ENCODE measurements around the gene KREMEN1. TPM values are rescaled to one million over a fixed set of nuclear protein-coding genes. Genes with fewer than 3 reads are reported as not detected.
A peak's percentile ranks its signal among the peaks of the same experiment; 100 is the strongest.
"Not testable (repeated sequence)": the region's sequence is repeated elsewhere in the genome, so short reads cannot be mapped to it uniquely, and the experiment has no call there.

KREMEN1 gene
- polyA plus RNA-seq, 4 donors: 1.1 to 24.6 (median 7.0) TPM

- DNase-seq (no peak), FAIRE-seq (no peak)
- H3K27ac ChIP-seq (ENCODE audit: low read depth in 1 of 3, low read length in 2 of 3): no peak overlapping the region
- H3K4me3 ChIP-seq (ENCODE audit: low read depth in 1 of 3, low read length in 3 of 3): no peak overlapping the region
- peaks cover 0 to 7% (median 0%) of the 10 kb centered on the region in 3 donors for H3K36me3 ChIP-seq (ENCODE audit: control insufficient read depth in 3 of 3, insufficient read depth in 2 of 3, low read depth in 1 of 3, low read length in 3 of 3)
- WGBS, 3 donors: 85 to 97% (median 90%) methylated on average over 6 of the region's 6 CpGs
- H3K9me3 ChIP-seq (ENCODE audit: control insufficient read depth in 2 of 2, insufficient read depth in 1 of 2, low read depth in 1 of 2, low read length in 1 of 2): peaks cover 0 to 8% of the 10 kb centered on the region in 2 donors
- peaks cover 0 to 9% (median 0%) of the 10 kb centered on the region in 3 donors for H3K4me1 ChIP-seq (ENCODE audit: control insufficient read depth in 3 of 3, insufficient read depth in 2 of 3, low read depth in 1 of 3, low read length in 2 of 3)
- no peaks in the 10 kb centered on the region for H3K27me3 ChIP-seq (ENCODE audit: control insufficient read depth in 3 of 3, insufficient read depth in 3 of 3, low read length in 3 of 3)
Observed at GRCh38 chr22:29117799-29118477, 45.1 kb downstream of the KREMEN1 start.

DNA sequence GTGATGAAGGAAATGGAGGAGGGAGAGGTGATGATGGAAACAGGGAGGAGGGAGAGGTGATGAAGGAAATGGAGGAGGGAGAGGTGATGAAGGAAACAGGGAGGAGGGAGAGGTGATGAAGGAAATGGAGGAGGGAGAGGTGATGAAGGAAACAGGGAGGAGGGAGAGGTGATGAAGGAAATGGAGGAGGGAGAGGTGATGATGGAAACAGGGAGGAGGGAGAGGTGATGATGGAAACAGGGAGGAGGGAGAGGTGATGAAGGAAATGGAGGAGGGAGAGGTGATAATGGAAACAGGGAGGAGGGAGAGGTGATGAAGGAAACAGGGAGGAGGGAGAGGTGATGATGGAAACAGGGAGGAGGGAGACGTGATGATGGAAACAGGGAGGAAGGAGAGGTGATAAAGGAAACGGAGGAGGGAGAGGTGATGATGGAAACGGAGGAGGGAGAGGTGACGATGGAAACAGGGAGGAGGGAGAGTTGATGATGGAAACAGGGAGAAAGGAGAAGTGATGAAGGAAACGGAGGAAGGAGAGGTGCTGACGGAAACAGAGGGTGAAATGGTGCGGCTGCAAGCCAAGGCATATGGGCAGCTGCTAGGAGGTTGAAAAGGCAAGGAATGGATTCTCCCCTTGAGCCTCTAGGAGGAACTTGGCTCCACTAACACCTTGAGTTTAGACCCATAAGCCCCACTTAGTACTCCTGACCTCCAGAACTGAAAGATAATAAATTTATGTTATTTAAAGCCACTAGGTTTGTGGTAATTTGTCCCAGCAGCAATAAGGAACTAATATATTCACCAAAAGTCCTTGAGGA is 47.5 kb downstream of the KREMEN1 start:
- H3K27ac ChIP-seq (ENCODE audit: low read depth in 1 of 3, low read length in 2 of 3): not testable (repeated sequence)

GRCh38 chr22:29121124-29121523 is 48.3 kb downstream of the KREMEN1 start:
- no peak for DNase-seq
- Histone ChIP-seq H3K27ac (ENCODE audit: low read depth in 1 of 3, low read length in 2 of 3) (no peak overlapping the region), H3K9me3 (ENCODE audit: control insufficient read depth in 2 of 2, insufficient read depth in 1 of 2, low read depth in 1 of 2, low read length in 1 of 2) (peaks cover 0 to 8% of the 10 kb centered on the region in 2 donors), H3K4me1 (ENCODE audit: control insufficient read depth in 3 of 3, insufficient read depth in 2 of 3, low read depth in 1 of 3, low read length in 2 of 3) (peaks cover 0 to 3% (median 0%) of the 10 kb centered on the region in 3 donors), H3K36me3 (ENCODE audit: control insufficient read depth in 3 of 3, insufficient read depth in 2 of 3, low read depth in 1 of 3, low read length in 3 of 3) (peaks cover 0 to 20% (median 0%) of the 10 kb centered on the region in 3 donors), H3K4me3 (ENCODE audit: low read depth in 1 of 3, low read length in 3 of 3) (no peak overlapping the region), H3K27me3 (ENCODE audit: control insufficient read depth in 3 of 3, insufficient read depth in 3 of 3, low read length in 3 of 3) (no peaks in the 10 kb centered on the region)
- no peak for FAIRE-seq
- 74 to 77% (median 75%) methylated on average over 5 of the region's 5 CpGs for WGBS, 3 donors

More for the DNA sequence above, 47.5 kb downstream of the KREMEN1 start:
- H3K36me3 ChIP-seq (ENCODE audit: control insufficient read depth in 3 of 3, insufficient read depth in 2 of 3, low read depth in 1 of 3, low read length in 3 of 3): peaks cover 0 to 16% (median 0%) of the 10 kb centered on the region in 3 donors
- WGBS, 3 donors: 86 to 89% (median 86%) methylated on average over 6 of the region's 7 CpGs
- DNase-seq: peak in 1 of 2 donors; percentile 34
- not testable (repeated sequence) for H3K27me3 ChIP-seq (ENCODE audit: control insufficient read depth in 3 of 3, insufficient read depth in 3 of 3, low read length in 3 of 3); H3K9me3 ChIP-seq (ENCODE audit: control insufficient read depth in 2 of 2, insufficient read depth in 1 of 2, low read depth in 1 of 2, low read length in 1 of 2); FAIRE-seq; H3K4me1 ChIP-seq (ENCODE audit: control insufficient read depth in 3 of 3, insufficient read depth in 2 of 3, low read depth in 1 of 3, low read length in 2 of 3); H3K4me3 ChIP-seq (ENCODE audit: low read depth in 1 of 3, low read length in 3 of 3)

DNA sequence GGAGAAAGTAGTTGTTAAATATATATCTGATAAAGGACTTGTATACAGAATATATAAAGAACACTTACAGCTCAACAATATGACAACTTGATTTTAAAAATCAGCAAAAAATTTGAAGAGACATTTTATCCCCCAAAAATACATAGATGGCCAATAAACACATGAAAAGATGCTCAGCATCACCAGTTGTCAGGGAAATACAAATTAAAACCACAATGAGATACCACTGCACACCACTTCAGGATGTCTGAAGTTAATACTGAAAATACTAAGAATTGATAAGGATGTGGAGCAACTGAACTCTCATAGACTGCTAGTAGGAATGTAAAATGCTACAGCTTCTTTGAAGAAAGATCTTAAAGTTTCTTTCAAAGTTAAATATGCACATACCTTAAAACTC is 49.2 kb downstream of the KREMEN1 start:
- H3K4me1 ChIP-seq (ENCODE audit: control insufficient read depth in 3 of 3, insufficient read depth in 2 of 3, low read depth in 1 of 3, low read length in 2 of 3): no peaks in the 10 kb centered on the region
- FAIRE-seq (no peak), DNase-seq (no peak)
- H3K9me3 ChIP-seq (ENCODE audit: control insufficient read depth in 2 of 2, insufficient read depth in 1 of 2, low read depth in 1 of 2, low read length in 1 of 2): peaks cover 0 to 8% of the 10 kb centered on the region in 2 donors
- H3K27me3 ChIP-seq (ENCODE audit: control insufficient read depth in 3 of 3, insufficient read depth in 3 of 3, low read length in 3 of 3): no peaks in the 10 kb centered on the region
- H3K36me3 ChIP-seq (ENCODE audit: control insufficient read depth in 3 of 3, insufficient read depth in 2 of 3, low read depth in 1 of 3, low read length in 3 of 3): peaks cover 0 to 20% (median 0%) of the 10 kb centered on the region in 3 donors
- no peak overlapping the region for H3K27ac ChIP-seq (ENCODE audit: low read depth in 1 of 3, low read length in 2 of 3)
- no peak overlapping the region for H3K4me3 ChIP-seq (ENCODE audit: low read depth in 1 of 3, low read length in 3 of 3)

DNA sequence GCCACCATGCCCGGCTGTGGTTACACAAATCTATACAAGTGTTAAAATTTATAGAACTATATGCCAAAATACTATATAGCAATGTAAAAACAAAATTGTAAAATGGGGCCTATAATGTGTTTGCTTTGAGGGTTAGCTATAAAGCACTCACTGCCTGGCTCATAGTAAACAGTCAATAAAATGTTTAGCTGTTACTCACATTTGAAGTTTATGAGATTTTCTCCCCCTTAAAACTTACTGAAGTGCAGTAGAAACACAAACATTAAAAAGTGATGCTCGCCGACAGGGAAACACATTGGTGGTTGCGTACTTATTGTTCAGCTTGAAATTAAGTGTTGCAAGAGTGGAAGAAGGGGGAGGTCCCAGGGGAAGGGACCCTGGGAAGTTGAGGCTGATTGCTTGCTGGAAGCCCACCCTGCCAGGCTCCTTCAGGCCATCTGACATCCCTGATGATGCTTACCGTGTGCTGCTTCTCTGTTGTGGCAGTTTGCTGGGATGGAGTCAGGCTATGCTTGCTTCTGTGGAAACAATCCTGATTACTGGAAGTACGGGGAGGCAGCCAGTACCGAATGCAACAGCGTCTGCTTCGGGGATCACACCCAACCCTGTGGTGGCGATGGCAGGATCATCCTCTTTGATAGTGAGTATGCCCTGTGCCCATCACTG is 52.1 kb downstream of the KREMEN1 start:
- 79 to 93% (median 89%) methylated on average over 10 of the region's 10 CpGs for WGBS, 3 donors

DNA sequence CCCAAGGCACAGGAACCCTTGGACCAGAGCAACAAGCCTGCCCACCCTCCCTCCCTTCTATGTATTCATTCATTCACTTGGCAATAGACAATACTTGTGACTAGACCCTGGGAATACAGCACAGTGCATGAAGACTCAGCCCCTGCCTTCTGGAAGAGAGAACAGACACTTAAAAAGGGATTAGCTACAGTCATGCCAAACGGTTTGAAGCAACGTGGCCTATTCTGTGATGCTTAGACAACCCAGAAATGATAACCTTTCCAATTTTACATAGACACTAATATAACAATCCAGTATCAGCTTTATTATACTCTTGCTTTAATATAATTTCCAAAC is 52.6 kb downstream of the KREMEN1 start:
- WGBS, 3 donors: 56 to 60% (median 59%) methylated on average over 2 of the region's 2 CpGs
- Histone ChIP-seq H3K27me3 (ENCODE audit: control insufficient read depth in 3 of 3, insufficient read depth in 3 of 3, low read length in 3 of 3) (no peaks in the 10 kb centered on the region), H3K9me3 (ENCODE audit: control insufficient read depth in 2 of 2, insufficient read depth in 1 of 2, low read depth in 1 of 2, low read length in 1 of 2) (peaks cover 0 to 2% of the 10 kb centered on the region in 2 donors), H3K4me3 (ENCODE audit: low read depth in 1 of 3, low read length in 3 of 3) (no peak overlapping the region), H3K36me3 (ENCODE audit: control insufficient read depth in 3 of 3, insufficient read depth in 2 of 3, low read depth in 1 of 3, low read length in 3 of 3) (peaks cover 0 to 28% (median 0%) of the 10 kb centered on the region in 3 donors), H3K4me1 (ENCODE audit: control insufficient read depth in 3 of 3, insufficient read depth in 2 of 3, low read depth in 1 of 3, low read length in 2 of 3) (no peaks in the 10 kb centered on the region), H3K27ac (ENCODE audit: low read depth in 1 of 3, low read length in 2 of 3) (peak overlapping the region in 1 of 3 donors; percentile 5)
- DNase-seq: no peak
- no peak for FAIRE-seq

More for the DNA sequence above, 52.1 kb downstream of the KREMEN1 start:
- Histone ChIP-seq H3K27ac (ENCODE audit: low read depth in 1 of 3, low read length in 2 of 3) (peak overlapping the region in 1 of 3 donors; percentile 5), H3K4me3 (ENCODE audit: low read depth in 1 of 3, low read length in 3 of 3) (no peak overlapping the region), H3K36me3 (ENCODE audit: control insufficient read depth in 3 of 3, insufficient read depth in 2 of 3, low read depth in 1 of 3, low read length in 3 of 3) (peaks cover 0 to 28% (median 0%) of the 10 kb centered on the region in 3 donors), H3K4me1 (ENCODE audit: control insufficient read depth in 3 of 3, insufficient read depth in 2 of 3, low read depth in 1 of 3, low read length in 2 of 3) (no peaks in the 10 kb centered on the region), H3K27me3 (ENCODE audit: control insufficient read depth in 3 of 3, insufficient read depth in 3 of 3, low read length in 3 of 3) (no peaks in the 10 kb centered on the region), H3K9me3 (ENCODE audit: control insufficient read depth in 2 of 2, insufficient read depth in 1 of 2, low read depth in 1 of 2, low read length in 1 of 2) (peaks cover 0 to 4% of the 10 kb centered on the region in 2 donors)
- FAIRE-seq: no peak
- no peak for DNase-seq

- Histone ChIP-seq H3K9me3 (ENCODE audit: control insufficient read depth in 2 of 2, insufficient read depth in 1 of 2, low read depth in 1 of 2, low read length in 1 of 2) (no peaks in the 10 kb centered on the region), H3K36me3 (ENCODE audit: control insufficient read depth in 3 of 3, insufficient read depth in 2 of 3, low read depth in 1 of 3, low read length in 3 of 3) (peaks cover 0 to 30% (median 0%) of the 10 kb centered on the region in 3 donors), H3K4me3 (ENCODE audit: low read depth in 1 of 3, low read length in 3 of 3) (no peak overlapping the region), H3K27ac (ENCODE audit: low read depth in 1 of 3, low read length in 2 of 3) (no peak overlapping the region), H3K4me1 (ENCODE audit: control insufficient read depth in 3 of 3, insufficient read depth in 2 of 3, low read depth in 1 of 3, low read length in 2 of 3) (no peaks in the 10 kb centered on the region), H3K27me3 (ENCODE audit: control insufficient read depth in 3 of 3, insufficient read depth in 3 of 3, low read length in 3 of 3) (no peaks in the 10 kb centered on the region)
- no peak for FAIRE-seq
- DNase-seq: no peak
- WGBS, 3 donors: 78 to 86% (median 80%) methylated on average over 5 of the region's 5 CpGs
Observed at GRCh38 chr22:29125844-29126243, 53.0 kb downstream of the KREMEN1 start.

DNA sequence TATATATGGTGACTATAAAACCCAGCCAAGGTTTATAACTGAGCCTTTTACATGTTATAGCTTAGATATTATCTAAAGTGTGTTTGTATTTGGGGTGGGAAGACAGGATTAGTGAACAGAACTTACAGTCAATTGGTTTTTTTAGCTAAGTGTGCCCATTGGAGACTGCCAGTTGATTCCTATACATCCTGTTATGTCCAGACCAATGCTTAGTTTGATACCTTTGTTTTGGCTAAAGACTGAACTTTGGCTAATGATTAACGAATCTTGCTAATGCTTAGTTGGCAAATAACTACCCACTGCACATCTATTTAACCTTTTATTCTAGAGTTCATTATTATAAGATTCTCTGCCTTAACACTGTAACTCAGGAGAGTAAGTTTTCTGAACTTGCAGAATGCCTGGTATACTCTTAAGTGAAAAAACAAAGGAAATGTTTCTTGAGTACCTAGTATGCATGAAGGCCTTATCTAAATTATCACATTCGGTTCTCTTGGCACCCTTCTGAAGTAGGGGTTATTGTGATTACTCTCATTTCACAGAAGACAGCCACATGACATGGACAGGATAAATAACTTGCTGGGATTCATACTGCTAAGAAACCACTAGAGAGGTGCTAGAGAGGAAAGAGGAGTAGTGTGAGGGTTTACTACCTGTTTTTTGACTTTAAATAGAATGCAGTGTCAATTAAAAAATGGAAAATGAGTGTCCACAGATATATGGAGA is 54.0 kb downstream of the KREMEN1 start:
- Histone ChIP-seq H3K9me3 (ENCODE audit: control insufficient read depth in 2 of 2, insufficient read depth in 1 of 2, low read depth in 1 of 2, low read length in 1 of 2) (no peaks in the 10 kb centered on the region), H3K4me1 (ENCODE audit: control insufficient read depth in 3 of 3, insufficient read depth in 2 of 3, low read depth in 1 of 3, low read length in 2 of 3) (no peaks in the 10 kb centered on the region), H3K4me3 (ENCODE audit: low read depth in 1 of 3, low read length in 3 of 3) (no peak overlapping the region), H3K27me3 (ENCODE audit: control insufficient read depth in 3 of 3, insufficient read depth in 3 of 3, low read length in 3 of 3) (no peaks in the 10 kb centered on the region), H3K36me3 (ENCODE audit: control insufficient read depth in 3 of 3, insufficient read depth in 2 of 3, low read depth in 1 of 3, low read length in 3 of 3) (peaks cover 0 to 32% (median 0%) of the 10 kb centered on the region in 3 donors), H3K27ac (ENCODE audit: low read depth in 1 of 3, low read length in 2 of 3) (peak overlapping the region in 1 of 3 donors; percentile 20)
- DNase-seq (peak; percentile 50 to 82), FAIRE-seq (no peak)
- WGBS, 3 donors: 14 to 45% (median 25%) methylated on average over 2 of the region's 2 CpGs

Measured in small intestine (tissue), 7 donors.